OCI-LY7 (cell line): ENCODE measurements around the gene KLHL24. TPM values are rescaled to one million over a fixed set of nuclear protein-coding genes. Genes with fewer than 3 reads are reported as not detected.

Experiments used
- total RNA-seq, 2 experiments: library from RNA; depleted of rRNA in 1 of 2; stranded (reverse); fragments of >200 nt in 1 of 2; shearing (Covaris generic) in 1 of 2; gene quantifications; 2 replicates each; pipeline ENCODE4 v1.2.3, GENCODE V29; 2014 to 2022

KLHL24 gene
- total RNA-seq, 2 experiments from 2014 or later: 34.0 to 37.8 TPM

Other genes starting within 250 kb of the KLHL24 start
- 4.9 and 6.6 TPM in 2 replicates for gene MCF2L2, start 207.0 kb upstream of the KLHL24 start, total RNA-seq (2014; rRNA removed; shearing (Covaris generic))
- gene MCF2L2, start 207.0 kb upstream of the KLHL24 start, total RNA-seq (2022): 8.0 and 8.1 TPM in 2 replicates
- gene KLHL6, start 79.9 kb upstream of the KLHL24 start, total RNA-seq (2014; rRNA removed; shearing (Covaris generic)): 143 TPM in 2 replicates
- 169 and 191 TPM in 2 replicates for gene KLHL6, start 79.9 kb upstream of the KLHL24 start, total RNA-seq (2022)
- 50.7 and 68.2 TPM in 2 replicates for gene YEATS2, start 62.2 kb downstream of the KLHL24 start, total RNA-seq (2014; rRNA removed; shearing (Covaris generic))
- 72.2 and 77.2 TPM in 2 replicates for gene YEATS2, start 62.2 kb downstream of the KLHL24 start, total RNA-seq (2022)
- 0.88 and 1.5 TPM in 2 replicates for gene MAP6D1, start 190.0 kb downstream of the KLHL24 start, total RNA-seq (2014; rRNA removed; shearing (Covaris generic))
- 1.1 TPM in 2 replicates for gene MAP6D1, start 190.0 kb downstream of the KLHL24 start, total RNA-seq (2022)
- gene PARL, start 249.3 kb downstream of the KLHL24 start, total RNA-seq (2014; rRNA removed; shearing (Covaris generic)): 43.5 and 46.1 TPM in 2 replicates
- 68.2 and 69.3 TPM in 2 replicates for gene PARL, start 249.3 kb downstream of the KLHL24 start, total RNA-seq (2022)